ENCODE measurements around the gene SFXN5. TPM values are rescaled to one million over a fixed set of nuclear protein-coding genes. Genes with fewer than 3 reads are reported as not detected.

Gene SFXN5
- total RNA-seq, 1 donor from 2014 or later, result 20.2 TPM

- H3K4me3 Mint-ChIP-seq, result no peak overlapping the region
- no peaks in the 10 kb centered on the region for H3K27me3 Mint-ChIP-seq (ENCODE audit: low read depth)
- H3K4me1 Mint-ChIP-seq, result no peaks in the 10 kb centered on the region
- no peak for DNase-seq (ENCODE audit: low spot score in 2 of 2, unreplicated experiment in 2 of 2)
- H3K27ac Mint-ChIP-seq, result no peak overlapping the region
- H3K36me3 Mint-ChIP-seq, result no peaks in the 10 kb centered on the region
- no peaks in the 10 kb centered on the region for H3K9me3 Mint-ChIP-seq
- TF ChIP-seq CTCF (IDR thresholded peaks at IDR 0.05; ENCODE audit: unreplicated experiment), result no peak
Measured at GRCh38 chr2:73037947-73038585, 33.4 kb downstream of the SFXN5 start.

GRCh38 chr2:73036766-73037165, 34.7 kb downstream of the SFXN5 start:
- Mint-ChIP-seq H3K4me3 (no peak overlapping the region), H3K36me3 (no peaks in the 10 kb centered on the region), H3K9me3 (no peaks in the 10 kb centered on the region), H3K27ac (no peak overlapping the region), H3K4me1 (no peaks in the 10 kb centered on the region), H3K27me3 (ENCODE audit: low read depth) (no peaks in the 10 kb centered on the region)
- DNase-seq (ENCODE audit: low spot score in 2 of 2, unreplicated experiment in 2 of 2), result no peak
- no peak for TF ChIP-seq CTCF (IDR thresholded peaks at IDR 0.05; ENCODE audit: unreplicated experiment)

GRCh38 chr2:73035899-73036711, 35.4 kb downstream of the SFXN5 start:
- no peak for TF ChIP-seq CTCF (IDR thresholded peaks at IDR 0.05; ENCODE audit: unreplicated experiment)
- Mint-ChIP-seq H3K27ac (no peak overlapping the region), H3K27me3 (ENCODE audit: low read depth) (no peaks in the 10 kb centered on the region), H3K36me3 (peaks cover 2% of the 10 kb centered on the region), H3K9me3 (no peaks in the 10 kb centered on the region), H3K4me1 (no peaks in the 10 kb centered on the region), H3K4me3 (no peak overlapping the region)
- no peak for DNase-seq (ENCODE audit: low spot score in 2 of 2, unreplicated experiment in 2 of 2)

GRCh38 chr2:73034661-73035375, 36.7 kb downstream of the SFXN5 start:
- DNase-seq (ENCODE audit: low spot score in 2 of 2, unreplicated experiment in 2 of 2), result no peak
- Mint-ChIP-seq H3K27ac (no peak overlapping the region), H3K9me3 (no peaks in the 10 kb centered on the region), H3K27me3 (ENCODE audit: low read depth) (no peaks in the 10 kb centered on the region), H3K36me3 (peaks cover 2% of the 10 kb centered on the region), H3K4me1 (no peaks in the 10 kb centered on the region), H3K4me3 (no peak overlapping the region)
- TF ChIP-seq CTCF (IDR thresholded peaks at IDR 0.05; ENCODE audit: unreplicated experiment), result no peak

DNA sequence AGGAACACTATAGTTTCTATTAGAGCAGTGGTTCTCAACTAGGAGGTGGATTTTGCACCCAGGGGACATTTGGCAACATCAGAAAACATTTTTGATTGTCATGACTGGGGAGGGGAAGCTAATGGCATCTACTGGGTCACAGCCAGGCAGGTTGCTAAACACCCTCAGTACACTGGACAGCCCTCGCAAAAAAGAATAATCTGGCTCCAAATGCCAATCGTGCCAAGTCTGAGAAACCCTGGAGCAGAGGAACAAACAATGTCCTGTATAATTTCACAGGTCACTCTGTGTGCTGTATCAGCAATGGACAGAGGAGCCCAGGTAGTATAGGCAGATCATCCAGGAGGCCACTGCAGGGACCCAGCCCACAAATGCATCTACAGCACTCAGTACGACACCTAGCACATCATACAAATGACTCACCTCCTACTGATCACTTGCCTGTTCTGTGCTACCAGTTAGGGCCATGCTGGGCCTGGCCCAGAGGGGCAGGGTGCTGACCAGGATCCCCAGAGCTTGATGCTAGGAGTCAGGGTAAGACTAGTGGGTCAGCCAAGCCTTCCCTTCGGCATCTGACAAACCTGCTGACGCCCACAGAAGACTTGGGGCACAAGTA, 37.6 kb downstream of the SFXN5 start:
- H3K27me3 Mint-ChIP-seq (ENCODE audit: low read depth), result no peaks in the 10 kb centered on the region

More for the DNA sequence above, 37.6 kb downstream of the SFXN5 start:
- H3K9me3 Mint-ChIP-seq, result no peaks in the 10 kb centered on the region
- no peak for TF ChIP-seq CTCF (IDR thresholded peaks at IDR 0.05; ENCODE audit: unreplicated experiment)
- DNase-seq (ENCODE audit: low spot score in 2 of 2, unreplicated experiment in 2 of 2), result no peak
- H3K4me3 Mint-ChIP-seq, result no peak overlapping the region
- peaks cover 2% of the 10 kb centered on the region for H3K36me3 Mint-ChIP-seq
- no peak overlapping the region for H3K27ac Mint-ChIP-seq
- no peaks in the 10 kb centered on the region for H3K4me1 Mint-ChIP-seq
